Karpas-422 (cell line): Measurements from ENCODE around the gene HSPA4. TPM values are rescaled to one million over a fixed set of nuclear protein-coding genes. Genes with fewer than 3 reads are reported as not detected.
"Not testable (repeated sequence)": the region's sequence is repeated elsewhere in the genome, so short reads cannot be mapped to it uniquely, and the experiment has no call there.

Experiments used
- DNase-seq: peaks from one replicate; pipeline ENCODE4 v3.0.0-alpha.2; 2015
- H2AFZ ChIP-seq: fragments of 200-600 bp; sonication (generic); 2 replicates; pipeline ENCODE4 v1.6.1; 2014; ENCODE audit warnings: antibody characterized with exemption, low read length, mixed read lengths
- H3K27ac ChIP-seq: fragments of 200-600 bp; sonication (generic); 2 replicates; pipeline ENCODE4 v1.5.1; 2014; ENCODE audit warnings: mild to moderate bottlenecking, low read length, moderate library complexity
- H3K27me3 ChIP-seq: fragments of 200-600 bp; sonication (generic); 2 replicates; pipeline ENCODE4 v1.6.1; 2014; ENCODE audit warnings: low read length, mixed read lengths
- H3K36me3 ChIP-seq: fragments of 200-600 bp; sonication (generic); 2 replicates; pipeline ENCODE4 v1.6.1; 2014; ENCODE audit warnings: low read length, mixed read lengths; ENCODE audit not compliant: insufficient read depth
- H3K4me1 ChIP-seq: fragments of 200-600 bp; sonication (generic); 2 replicates; pipeline ENCODE4 v1.6.1; 2014; ENCODE audit warnings: mild to moderate bottlenecking, low read length, mixed read lengths
- H3K4me2 ChIP-seq: fragments of 200-600 bp; sonication (generic); 2 replicates; pipeline ENCODE4 v1.6.1; 2014; ENCODE audit warnings: low read length, low read depth, mild to moderate bottlenecking; ENCODE audit not compliant: poor library complexity, severe bottlenecking
- H3K4me3 ChIP-seq: fragments of 200-600 bp; sonication (generic); 2 replicates; pipeline ENCODE4 v1.5.1; 2014; ENCODE audit warnings: mild to moderate bottlenecking, antibody characterized with exemption, low read length, mixed read lengths
- H3K79me2 ChIP-seq: fragments of 200-600 bp; sonication (generic); 2 replicates; pipeline ENCODE4 v1.6.1; 2014; ENCODE audit warnings: mild to moderate bottlenecking, low read length, mixed read lengths
- H3K9ac ChIP-seq: fragments of 200-600 bp; sonication (generic); 2 replicates; pipeline ENCODE4 v1.6.0; 2014; ENCODE audit warnings: low read length
- H3K9me2 ChIP-seq: fragments of 200-600 bp; sonication (generic), shearing (Covaris generic); replicated peaks from 2 replicates; pipeline ENCODE4 v1.6.0; 2014; ENCODE audit warnings: mild to moderate bottlenecking, low read length, moderate library complexity; ENCODE audit not compliant: insufficient read depth
- H3K9me3 ChIP-seq: fragments of 300-700, 200-600 bp; sonication (generic); 2 replicates; pipeline ENCODE4 v1.6.1; 2014; ENCODE audit warnings: low read length, mixed read lengths
- H4K20me1 ChIP-seq: fragments of 200-600 bp; sonication (generic); 2 replicates; pipeline ENCODE4 v1.6.1; 2014; ENCODE audit warnings: mild to moderate bottlenecking, antibody characterized with exemption, low read length, low read depth; ENCODE audit not compliant: insufficient read depth
- total RNA-seq: library from RNA; depleted of rRNA; stranded (reverse); fragments of >200 nt; shearing (Covaris generic); gene quantifications from 2 replicates; pipeline ENCODE4 v1.2.3, GENCODE V29; 2014; ENCODE audit warnings: low replicate concordance

HSPA4 gene
- total RNA-seq, 1 experiment from 2014 or later = 122 TPM

DNA sequence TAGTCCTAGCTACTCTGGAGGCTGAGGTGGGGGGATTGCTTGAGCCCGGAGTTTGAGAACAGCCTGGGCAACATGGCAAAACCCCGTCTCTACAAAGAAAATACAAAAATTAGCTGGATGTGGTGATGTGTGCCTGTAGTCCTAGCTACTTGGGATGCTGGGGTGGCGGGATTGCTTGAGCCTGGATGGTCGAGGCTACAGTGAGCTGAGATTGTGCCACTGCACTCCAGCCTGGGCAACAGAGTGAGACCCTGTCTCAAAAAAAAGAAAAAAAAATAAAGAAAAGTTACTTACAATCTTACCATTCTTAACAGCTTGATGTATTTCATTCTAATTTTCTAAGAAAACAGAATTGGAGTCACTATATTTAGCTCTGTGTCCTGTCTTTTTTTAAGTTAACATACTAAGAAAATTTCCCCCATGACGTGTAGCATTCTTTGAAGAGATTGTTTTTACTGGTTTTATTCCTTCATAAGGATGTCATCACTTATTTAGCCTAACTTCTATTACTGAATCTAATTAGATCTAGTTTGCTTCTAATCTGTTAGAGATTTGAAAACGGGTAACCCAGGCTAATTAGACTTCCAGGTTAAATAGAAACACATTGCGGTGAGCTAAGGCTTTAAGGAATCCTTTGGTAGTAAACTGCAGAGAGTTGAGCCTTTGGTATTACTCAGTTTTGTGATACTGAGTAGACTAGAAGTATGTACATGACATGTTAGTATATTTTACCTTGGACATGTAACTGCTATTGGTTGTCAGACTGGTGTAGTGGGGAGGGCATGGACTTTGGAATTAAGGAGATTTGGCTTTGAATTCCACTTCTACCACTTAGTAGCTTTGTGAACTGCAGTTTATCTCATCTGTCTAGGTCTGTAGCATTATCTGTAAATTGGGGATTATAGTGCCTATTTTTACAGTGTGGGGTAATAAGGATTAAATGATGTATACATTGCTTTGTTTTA is 24.0 kb downstream of the HSPA4 start:
- H3K79me2 ChIP-seq = peaks cover 97% of the 10 kb centered on the region
- H3K9ac ChIP-seq = no peak overlapping the region
- H3K4me1 ChIP-seq = no peaks in the 10 kb centered on the region
- no peak overlapping the region for H3K27ac ChIP-seq
- H3K36me3 ChIP-seq = peaks cover 70% of the 10 kb centered on the region
- DNase-seq = no peak
- peaks cover 32% of the 10 kb centered on the region for H4K20me1 ChIP-seq
- H3K27me3 ChIP-seq = no peaks in the 10 kb centered on the region
- H3K9me3 ChIP-seq = no peaks in the 10 kb centered on the region
- no peak overlapping the region for H3K4me3 ChIP-seq
- no peak overlapping the region for H2AFZ ChIP-seq
- no peaks in the 10 kb centered on the region for H3K9me2 ChIP-seq
- H3K4me2 ChIP-seq = no peak overlapping the region

- Histone ChIP-seq H3K79me2 (peaks cover 96% of the 10 kb centered on the region), H3K36me3 (peaks cover 65% of the 10 kb centered on the region), H3K27ac (no peak overlapping the region), H3K27me3 (no peaks in the 10 kb centered on the region), H3K4me3 (no peak overlapping the region), H3K4me1 (no peaks in the 10 kb centered on the region), H3K9me2 (no peaks in the 10 kb centered on the region), H3K4me2 (no peak overlapping the region), H3K9ac (no peak overlapping the region), H4K20me1 (peaks cover 25% of the 10 kb centered on the region), H2AFZ (no peak overlapping the region), H3K9me3 (no peaks in the 10 kb centered on the region)
- DNase-seq = no peak
Measured at GRCh38 chr5:133079048-133079447, 27.2 kb downstream of the HSPA4 start.

GRCh38 chr5:133081036-133081435 is 29.2 kb downstream of the HSPA4 start:
- no peaks in the 10 kb centered on the region for H3K9me3 ChIP-seq
- no peak overlapping the region for H3K4me3 ChIP-seq
- H3K27me3 ChIP-seq = no peaks in the 10 kb centered on the region
- H3K27ac ChIP-seq = no peak overlapping the region
- no peak for DNase-seq
- no peak overlapping the region for H2AFZ ChIP-seq
- peaks cover 97% of the 10 kb centered on the region for H3K79me2 ChIP-seq
- H3K4me2 ChIP-seq = no peak overlapping the region
- H4K20me1 ChIP-seq = peaks cover 21% of the 10 kb centered on the region
- H3K9me2 ChIP-seq = no peaks in the 10 kb centered on the region
- no peak overlapping the region for H3K9ac ChIP-seq
- H3K36me3 ChIP-seq = peaks cover 57% of the 10 kb centered on the region
- H3K4me1 ChIP-seq = no peaks in the 10 kb centered on the region

DNA sequence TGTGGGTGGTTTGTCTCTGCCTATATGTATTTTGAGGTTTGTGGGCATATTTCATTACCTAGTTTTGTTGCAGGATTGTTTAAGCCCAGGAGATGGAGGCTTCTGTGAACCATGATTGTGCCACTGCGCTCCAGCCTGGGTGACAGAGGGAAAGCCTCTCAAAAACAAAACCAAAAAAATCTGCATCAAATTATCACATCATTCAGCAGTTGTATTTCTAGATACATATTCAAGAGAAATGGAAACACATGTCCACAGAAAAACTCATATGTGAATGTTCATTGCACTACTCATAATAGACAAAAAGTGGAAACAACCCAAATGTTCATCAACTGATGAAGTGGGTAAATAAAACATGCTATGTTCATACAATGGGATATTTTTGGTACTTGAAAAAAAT is 29.9 kb downstream of the HSPA4 start:
- Histone ChIP-seq H3K4me2 (no peak overlapping the region), H3K4me1 (no peaks in the 10 kb centered on the region), H3K9ac (no peak overlapping the region), H3K36me3 (peaks cover 57% of the 10 kb centered on the region), H4K20me1 (peaks cover 25% of the 10 kb centered on the region), H3K27me3 (no peaks in the 10 kb centered on the region), H3K4me3 (no peak overlapping the region), H2AFZ (no peak overlapping the region), H3K79me2 (peaks cover 97% of the 10 kb centered on the region), H3K9me3 (no peaks in the 10 kb centered on the region), H3K27ac (no peak overlapping the region), H3K9me2 (no peaks in the 10 kb centered on the region)
- no peak for DNase-seq

GRCh38 chr5:133082128-133082527 is 30.3 kb downstream of the HSPA4 start:
- H3K79me2 ChIP-seq = peaks cover 97% of the 10 kb centered on the region
- H3K4me3 ChIP-seq = no peak overlapping the region
- H3K4me1 ChIP-seq = no peaks in the 10 kb centered on the region
- no peak overlapping the region for H3K27ac ChIP-seq
- peaks cover 25% of the 10 kb centered on the region for H4K20me1 ChIP-seq
- H2AFZ ChIP-seq = no peak overlapping the region
- no peaks in the 10 kb centered on the region for H3K9me2 ChIP-seq
- no peaks in the 10 kb centered on the region for H3K9me3 ChIP-seq
- no peaks in the 10 kb centered on the region for H3K27me3 ChIP-seq
- peaks cover 57% of the 10 kb centered on the region for H3K36me3 ChIP-seq
- no peak overlapping the region for H3K4me2 ChIP-seq
- H3K9ac ChIP-seq = no peak overlapping the region
- DNase-seq = no peak

DNA sequence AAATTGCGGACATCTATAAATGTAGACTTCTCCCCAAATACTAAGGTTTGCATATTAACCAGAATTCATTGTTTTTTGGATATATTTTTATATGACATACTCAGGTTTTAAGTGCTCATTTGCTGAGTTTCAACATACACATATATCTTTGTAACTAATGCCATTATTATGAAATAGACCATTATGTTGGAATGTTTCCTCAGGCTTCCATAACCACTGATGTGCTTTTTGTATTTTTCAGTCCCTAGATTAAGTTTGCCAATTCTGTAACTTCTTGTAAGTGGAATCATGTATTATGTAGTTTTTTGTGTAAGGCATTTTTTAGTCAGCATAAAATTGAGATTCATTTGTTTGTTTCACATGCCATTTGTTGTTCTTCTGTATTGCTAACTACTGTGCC is 32.1 kb downstream of the HSPA4 start:
- Histone ChIP-seq H2AFZ (no peak overlapping the region), H3K9me2 (no peaks in the 10 kb centered on the region), H3K36me3 (peaks cover 64% of the 10 kb centered on the region), H3K4me1 (no peaks in the 10 kb centered on the region), H3K4me3 (no peak overlapping the region), H3K9ac (no peak overlapping the region), H4K20me1 (peaks cover 21% of the 10 kb centered on the region), H3K9me3 (no peaks in the 10 kb centered on the region), H3K27me3 (no peaks in the 10 kb centered on the region), H3K4me2 (no peak overlapping the region), H3K79me2 (peaks cover 92% of the 10 kb centered on the region), H3K27ac (no peak overlapping the region)
- no peak for DNase-seq

GRCh38 chr5:133085171-133085570 is 33.4 kb downstream of the HSPA4 start:
- Histone ChIP-seq H3K36me3 (peaks cover 63% of the 10 kb centered on the region), H3K79me2 (peaks cover 85% of the 10 kb centered on the region)
- H3K4me2 ChIP-seq, H3K4me3 ChIP-seq, DNase-seq, H2AFZ ChIP-seq, H3K27ac ChIP-seq, H3K9me3 ChIP-seq, H3K27me3 ChIP-seq, H4K20me1 ChIP-seq, H3K9ac ChIP-seq, H3K4me1 ChIP-seq, H3K9me2 ChIP-seq: not testable (repeated sequence)

- Histone ChIP-seq H3K27me3 (no peaks in the 10 kb centered on the region), H3K4me3 (no peak overlapping the region), H3K9me2 (no peaks in the 10 kb centered on the region), H2AFZ (no peak overlapping the region), H3K4me1 (no peaks in the 10 kb centered on the region), H3K9me3 (no peaks in the 10 kb centered on the region), H3K79me2 (peaks cover 72% of the 10 kb centered on the region), H3K4me2 (no peak overlapping the region), H3K9ac (no peak overlapping the region), H3K27ac (no peak overlapping the region), H4K20me1 (peaks cover 10% of the 10 kb centered on the region; the same call in 1 of the 2 replicates), H3K36me3 (peaks cover 66% of the 10 kb centered on the region)
- DNase-seq = no peak
Measured at GRCh38 chr5:133086366-133086875, 34.6 kb downstream of the HSPA4 start.
